ENCODE results near the gene KHDRBS2. TPM values are rescaled to one million over a fixed set of nuclear protein-coding genes. Genes with fewer than 3 reads are reported as not detected.

Gene KHDRBS2
- total RNA-seq, 1 experiment from 2014 or later = not detected

DNA sequence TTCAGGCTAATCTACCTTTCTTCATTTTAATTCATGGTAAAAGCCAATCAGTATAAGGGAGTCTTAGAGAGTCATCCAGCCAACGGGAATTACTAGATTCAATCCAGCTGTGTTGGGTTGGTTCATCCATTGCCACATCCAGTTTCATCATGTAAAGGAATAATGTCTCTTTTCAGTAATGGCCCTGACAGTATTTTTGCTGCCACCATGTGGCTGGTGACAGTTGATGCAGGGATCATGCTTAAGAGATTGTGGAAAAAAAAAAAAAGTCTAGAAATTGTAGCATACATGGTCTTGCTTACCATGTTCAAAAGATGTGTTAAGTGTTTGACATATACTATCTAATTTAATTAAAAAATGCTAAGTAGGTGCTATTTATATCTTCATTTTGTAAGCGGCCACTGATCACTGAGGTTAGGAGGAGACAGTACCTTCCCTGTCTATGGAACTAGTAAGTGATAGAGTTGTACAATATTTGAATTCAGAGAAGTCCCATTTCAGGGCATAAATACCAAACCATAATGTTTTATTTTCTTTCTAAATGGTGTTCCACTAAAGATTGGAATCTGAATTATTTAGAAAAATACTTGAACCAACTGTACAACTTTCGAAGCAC is 135.9 kb downstream of the KHDRBS2 start:
- Histone ChIP-seq H3K4me1 (ENCODE audit: insufficient read depth, low read length, poor library complexity, severe bottlenecking) (no peaks in the 10 kb centered on the region), H3K36me3 (ENCODE audit: insufficient read depth, low read length, poor library complexity, severe bottlenecking) (no peaks in the 10 kb centered on the region), H3K9me3 (ENCODE audit: low read depth, low read length, poor library complexity, severe bottlenecking) (no peaks in the 10 kb centered on the region), H3K27me3 (replicated peaks; ENCODE audit: insufficient read depth, low read depth, low read length, poor library complexity) (no peaks in the 10 kb centered on the region), H3K27ac (ENCODE audit: low read depth, low read length, poor library complexity, severe bottlenecking) (no peak overlapping the region), H3K4me3 (ENCODE audit: low read depth, low read length, poor library complexity, severe bottlenecking) (no peak overlapping the region)
- TF ChIP-seq EZH2 (IDR thresholded peaks at IDR 0.05; ENCODE audit: borderline replicate concordance, low read depth, low read length, poor library complexity, severe bottlenecking) = no peak
- TF ChIP-seq, protein P1, sequence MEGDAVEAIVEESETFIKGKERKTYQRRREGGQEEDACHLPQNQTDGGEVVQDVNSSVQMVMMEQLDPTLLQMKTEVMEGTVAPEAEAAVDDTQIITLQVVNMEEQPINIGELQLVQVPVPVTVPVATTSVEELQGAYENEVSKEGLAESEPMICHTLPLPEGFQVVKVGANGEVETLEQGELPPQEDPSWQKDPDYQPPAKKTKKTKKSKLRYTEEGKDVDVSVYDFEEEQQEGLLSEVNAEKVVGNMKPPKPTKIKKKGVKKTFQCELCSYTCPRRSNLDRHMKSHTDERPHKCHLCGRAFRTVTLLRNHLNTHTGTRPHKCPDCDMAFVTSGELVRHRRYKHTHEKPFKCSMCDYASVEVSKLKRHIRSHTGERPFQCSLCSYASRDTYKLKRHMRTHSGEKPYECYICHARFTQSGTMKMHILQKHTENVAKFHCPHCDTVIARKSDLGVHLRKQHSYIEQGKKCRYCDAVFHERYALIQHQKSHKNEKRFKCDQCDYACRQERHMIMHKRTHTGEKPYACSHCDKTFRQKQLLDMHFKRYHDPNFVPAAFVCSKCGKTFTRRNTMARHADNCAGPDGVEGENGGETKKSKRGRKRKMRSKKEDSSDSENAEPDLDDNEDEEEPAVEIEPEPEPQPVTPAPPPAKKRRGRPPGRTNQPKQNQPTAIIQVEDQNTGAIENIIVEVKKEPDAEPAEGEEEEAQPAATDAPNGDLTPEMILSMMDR (conservative IDR thresholded peaks at IDR 0.05; ENCODE audit: low read depth, low read length) = peak; percentile 67
- intact Hi-C loops (cut with micrococcal nuclease; ENCODE audit: unreplicated experiment) = no loop called here
- ChIA-PET CTCF (no interaction called here), POLR2A (ENCODE audit: low non-redundant PET) (no interaction called here)
- BruUV-seq (replicated peaks) = no TSS peak
- DNase-seq (ENCODE audit: low spot score) = peak; percentile 47

DNA sequence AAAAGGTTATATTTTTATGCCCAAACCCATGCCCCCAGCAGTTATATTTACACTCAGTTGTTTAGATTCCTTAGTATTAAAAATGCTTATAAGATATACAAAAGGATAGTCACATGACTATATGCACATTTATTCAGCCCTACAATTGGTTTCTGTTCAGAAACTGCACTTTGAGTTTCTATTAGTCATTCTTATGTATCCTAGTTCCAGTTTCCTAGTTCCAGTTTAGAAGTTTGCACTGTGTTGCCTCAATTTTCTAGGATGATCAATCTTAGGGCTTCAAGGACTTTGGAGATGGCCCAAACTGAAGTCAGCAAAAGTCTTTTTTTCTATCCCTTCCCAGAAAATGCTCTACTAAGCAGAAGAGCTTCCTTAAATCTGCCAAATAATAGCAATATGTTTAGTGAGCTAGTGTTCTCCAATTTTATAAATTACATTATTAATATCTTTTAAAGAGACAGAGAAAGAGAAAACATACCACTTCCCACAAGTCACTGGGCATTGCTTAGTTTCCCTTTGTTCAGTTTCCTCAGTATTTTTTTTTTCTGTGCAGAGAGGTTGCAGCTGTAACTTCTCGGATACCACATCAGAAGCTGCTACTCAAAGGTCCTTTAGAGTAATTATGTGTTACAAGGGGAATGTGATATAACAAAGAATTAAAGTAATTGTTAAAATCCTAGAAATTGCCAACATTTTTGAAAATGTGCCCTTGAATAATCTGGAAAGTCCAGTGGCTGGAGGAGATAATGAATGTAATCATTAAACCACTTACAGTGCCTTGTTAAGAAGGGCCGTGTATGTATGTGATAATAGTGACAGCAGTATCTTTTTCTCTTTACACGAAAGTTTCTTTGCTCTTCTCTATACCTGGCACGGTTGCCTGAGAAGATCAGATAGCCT is 138.8 kb downstream of the KHDRBS2 start:
- Histone ChIP-seq H3K27ac (ENCODE audit: low read depth, low read length, poor library complexity, severe bottlenecking) (no peak overlapping the region), H3K9me3 (ENCODE audit: low read depth, low read length, poor library complexity, severe bottlenecking) (no peaks in the 10 kb centered on the region), H3K27me3 (replicated peaks; ENCODE audit: insufficient read depth, low read depth, low read length, poor library complexity) (no peaks in the 10 kb centered on the region), H3K36me3 (ENCODE audit: insufficient read depth, low read length, poor library complexity, severe bottlenecking) (no peaks in the 10 kb centered on the region), H3K4me3 (ENCODE audit: low read depth, low read length, poor library complexity, severe bottlenecking) (no peak overlapping the region), H3K4me1 (ENCODE audit: insufficient read depth, low read length, poor library complexity, severe bottlenecking) (no peaks in the 10 kb centered on the region)
- TF ChIP-seq EZH2 (IDR thresholded peaks at IDR 0.05; ENCODE audit: borderline replicate concordance, low read depth, low read length, poor library complexity, severe bottlenecking) = no peak
- TF ChIP-seq, protein P1 (conservative IDR thresholded peaks at IDR 0.05; ENCODE audit: low read depth, low read length) = no peak
- ChIA-PET CTCF (no interaction called here), POLR2A (ENCODE audit: low non-redundant PET) (no interaction called here)
- BruUV-seq (replicated peaks) = no TSS peak
- no peak for DNase-seq (ENCODE audit: low spot score)
- intact Hi-C loops (cut with micrococcal nuclease; ENCODE audit: unreplicated experiment) = no loop called here

DNA sequence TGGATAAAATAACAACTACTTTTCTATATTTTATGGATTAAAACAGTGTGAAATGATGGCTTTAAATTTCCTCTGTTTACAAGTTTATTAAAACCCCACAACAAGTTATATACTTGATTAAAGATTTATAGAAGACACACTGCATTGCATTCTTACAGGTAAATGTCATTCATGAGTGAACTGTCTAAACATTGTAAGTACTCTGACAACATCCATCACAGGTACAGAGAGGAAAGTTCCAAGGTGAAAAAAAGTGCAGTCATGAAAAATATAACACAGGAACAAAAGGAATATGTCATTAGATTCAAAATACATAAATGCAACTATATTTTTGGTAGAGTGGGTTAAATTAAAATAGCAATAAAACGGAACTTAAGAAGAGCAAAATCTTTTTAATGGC is 156.9 kb downstream of the KHDRBS2 start:
- intact Hi-C loops (cut with micrococcal nuclease; ENCODE audit: unreplicated experiment) = no loop called here
- Histone ChIP-seq H3K27me3 (replicated peaks; ENCODE audit: insufficient read depth, low read depth, low read length, poor library complexity) (no peaks in the 10 kb centered on the region), H3K4me1 (ENCODE audit: insufficient read depth, low read length, poor library complexity, severe bottlenecking) (no peaks in the 10 kb centered on the region), H3K9me3 (ENCODE audit: low read depth, low read length, poor library complexity, severe bottlenecking) (peaks cover 17% of the 10 kb centered on the region), H3K36me3 (ENCODE audit: insufficient read depth, low read length, poor library complexity, severe bottlenecking) (no peaks in the 10 kb centered on the region), H3K4me3 (ENCODE audit: low read depth, low read length, poor library complexity, severe bottlenecking) (no peak overlapping the region), H3K27ac (ENCODE audit: low read depth, low read length, poor library complexity, severe bottlenecking) (no peak overlapping the region)
- no peak for DNase-seq (ENCODE audit: low spot score)
- TF ChIP-seq, protein P1 (conservative IDR thresholded peaks at IDR 0.05; ENCODE audit: low read depth, low read length) = no peak
- TF ChIP-seq EZH2 (IDR thresholded peaks at IDR 0.05; ENCODE audit: borderline replicate concordance, low read depth, low read length, poor library complexity, severe bottlenecking) = no peak
- CTCF ChIA-PET = no interaction called here
- POLR2A ChIA-PET (ENCODE audit: low non-redundant PET) = no interaction called here
- no TSS peak for BruUV-seq (replicated peaks)
